GM12878 (cell line): Measurements from ENCODE around the gene TMEM94. TPM values are rescaled to one million over a fixed set of nuclear protein-coding genes. Genes with fewer than 3 reads are reported as not detected.

Experiments
- ATAC-seq: fragments of 200-7000 bp; cut with Tn5 transposase; 3 replicates; pipeline ENCODE4 v1.9.1; 2020; ENCODE audit warnings: mild to moderate bottlenecking, moderate library complexity
- BruUV-seq: library from RNA; stranded (reverse); fragments of 400-500 nt; replicated peaks from 2 replicates; lab custom pipeline; 2021; lab: Mats Ljungman, UMichigan
- CTCF ChIA-PET: fragments of 300-600 bp; sonication (Branson Sonifier 250); formaldehyde crosslinking; extraction: SDS; loops from one replicate; lab custom pipeline; 2021; ENCODE audit warnings: inconsistent platforms; lab: Yijun Ruan, JAX
- POLR2A ChIA-PET: fragments of 350-600 bp; formaldehyde crosslinking; extraction: SDS; loops from one replicate; lab custom pipeline; 2021; ENCODE audit warnings: inconsistent platforms; lab: Charles Lee
- RAD21 ChIA-PET: fragments of 300-600 bp; sonication (Branson Sonifier 250); formaldehyde crosslinking; loops from one replicate; lab custom pipeline; 2023; ENCODE audit warnings: antibody characterized with exemption; ENCODE audit not compliant: unreplicated experiment; lab: Charles Lee
- SMC1A ChIA-PET: fragments of 300-600 bp; sonication (Branson Sonifier 250); formaldehyde crosslinking; loops from one replicate; lab custom pipeline; 2023; ENCODE audit not compliant: unreplicated experiment, uncharacterized antibody; lab: Charles Lee
- DNase-seq: peaks from one replicate; pipeline ENCODE4 v3.0.0-alpha.2; 2011; ENCODE audit warnings: low read depth, low spot score
- FAIRE-seq: peaks from 3 replicates; lab custom pipeline; 2011; peaks lifted over from hg19 to GRCh38; lab: Jason Lieb, UNC
- H2AFZ ChIP-seq: 2 replicates; pipeline ENCODE4 v1.6.0; 2011; ENCODE audit warnings: low read depth, low read length, control low read depth; ENCODE audit not compliant: control insufficient read depth
- H3K27ac ChIP-seq: 2 replicates; pipeline ENCODE4 v1.5.1; 2011; ENCODE audit warnings: control low read depth; ENCODE audit not compliant: control insufficient read depth, insufficient read depth
- H3K27me3 ChIP-seq, 2 experiments: replicated peaks in 1 of 2; 2 replicates each; pipeline versions ENCODE4 v1.6.0 to v1.6.1; 2011; ENCODE audit warnings: low read length in 1 of 2; ENCODE audit not compliant: control insufficient read depth in 2 of 2, insufficient read depth in 2 of 2
- H3K36me3 ChIP-seq, 2 experiments: 2 replicates each; pipeline ENCODE4 v1.5.1; 2011; ENCODE audit warnings: low read length in 1 of 2; ENCODE audit not compliant: control insufficient read depth in 2 of 2, insufficient read depth in 2 of 2
- H3K4me1 ChIP-seq: 2 replicates; pipeline ENCODE4 v1.6.1; 2011; ENCODE audit warnings: mild to moderate bottlenecking, low read length, moderate library complexity, mixed read lengths; ENCODE audit not compliant: control insufficient read depth, insufficient read depth
- H3K4me2 ChIP-seq: 2 replicates; pipeline ENCODE4 v1.6.0; 2011; ENCODE audit warnings: control low read depth; ENCODE audit not compliant: control insufficient read depth, insufficient read depth
- H3K4me3 ChIP-seq: fragments of 200-600 bp; sonication (generic); 2 replicates; pipeline ENCODE4 v1.5.1; 2016
- H3K79me2 ChIP-seq: 2 replicates; pipeline ENCODE4 v1.6.0; 2011; ENCODE audit warnings: low read length; ENCODE audit not compliant: control insufficient read depth, insufficient read depth
- H3K9ac ChIP-seq: 2 replicates; pipeline ENCODE4 v1.8.0; 2011; ENCODE audit warnings: low read length, control low read depth, mixed read lengths; ENCODE audit not compliant: control insufficient read depth, insufficient read depth
- H3K9me3 ChIP-seq: replicated peaks from 3 replicates; pipeline ENCODE4 v1.5.1; 2011; ENCODE audit warnings: mild to moderate bottlenecking, low read length; ENCODE audit not compliant: control insufficient read depth, insufficient read depth
- H4K20me1 ChIP-seq: 2 replicates; pipeline ENCODE4 v1.6.0; 2011; ENCODE audit not compliant: control insufficient read depth, insufficient read depth
- CTCF ChIP-seq, 3 experiments: IDR thresholded peaks in 2 of 3; conservative IDR thresholded peaks in 1 of 3; 2 replicates each; pipeline ENCODE4 v1.5.1; 2011; ENCODE audit warnings: low read depth in 3 of 3, low read length in 3 of 3, mild to moderate bottlenecking in 3 of 3, control low read depth in 2 of 3, moderate library complexity in 2 of 3, inconsistent platforms in 1 of 3, mixed read lengths in 1 of 3; ENCODE audit not compliant: control insufficient read depth in 2 of 3, insufficient read depth in 1 of 3; ENCODE audit errors: extremely low read depth in 1 of 3
- MTA3 ChIP-seq: IDR thresholded peaks from 2 replicates; pipeline ENCODE4 v1.6.1; 2012; ENCODE audit warnings: low read length, inconsistent platforms, borderline replicate concordance
- PAX8 ChIP-seq: fragments of 450-650 bp; IDR thresholded peaks from 2 replicates; pipeline ENCODE4 v1.6.1; 2017; ENCODE audit warnings: mild to moderate bottlenecking, moderate library complexity
- RELA ChIP-seq: fragments of 450-650 bp; IDR thresholded peaks from 2 replicates; pipeline ENCODE4 v1.8.0; 2014; ENCODE audit warnings: borderline replicate concordance; ENCODE audit not compliant: partially characterized antibody
- SMAD5 ChIP-seq: IDR thresholded peaks from 2 replicates; pipeline ENCODE4 v1.6.1; 2016; ENCODE audit warnings: antibody characterized with exemption, low read depth
- SPI1 ChIP-seq: IDR thresholded peaks from 2 replicates; pipeline ENCODE4 v1.6.1; 2011; ENCODE audit warnings: low read depth, mild to moderate bottlenecking, low read length, moderate library complexity, borderline replicate concordance; ENCODE audit not compliant: insufficient read depth
- SREBF2 ChIP-seq: IDR thresholded peaks from 2 replicates; pipeline ENCODE4 v1.6.1; 2012; ENCODE audit warnings: mild to moderate bottlenecking, low read length
- ZNF24 ChIP-seq: fragments of 450-650 bp; IDR thresholded peaks from 2 replicates; pipeline ENCODE4 v1.6.1; 2017; ENCODE audit warnings: antibody characterized with exemption, mild to moderate bottlenecking
- WGBS: methylation state at CpG from one replicate; pipeline ENCODE4 v1.1.6; 2016; ENCODE audit warnings: low lambda C conversion rate; ENCODE audit not compliant: insufficient replicate concordance, insufficient coverage; ENCODE audit errors: missing lambda C conversion rate; 5-methylcytosine and 5-hydroxymethylcytosine counted together
- in situ Hi-C: fragments of 300-500 bp; cut with MboI; formaldehyde crosslinking; loops from 9 replicates; pipeline ENCODE4 v1.14.3; 2018; ENCODE audit warnings: mixed read lengths
- intact Hi-C: fragments of 100-400 bp; cut with micrococcal nuclease; formaldehyde crosslinking; loops from one replicate; pipeline ENCODE4 v1.14.2; 2022; ENCODE audit not compliant: unreplicated experiment
- polyA plus RNA-seq, 11 experiments: library from polyadenylated mRNA; depleted of rRNA in 4 of 11; unstranded in 6 of 11; stranded (reverse) in 5 of 11; fragments of >200 nt; fragmentation: Nextera tagmentation in 4 of 11; fragmentation: Illumina TruSeq in 1 of 11; extraction: Ambion mirVana in 4 of 11; extraction: Trizol in 1 of 11; gene quantifications; 1 replicate in 1 of 11; 2 replicates in 10 of 11; pipeline versions ENCODE4 v1.2.1 to v1.2.3, GENCODE V29; 2011 to 2016; ENCODE audit warnings: inconsistent platforms in 2 of 11, missing spikeins in 2 of 11, low read depth in 1 of 11
- total RNA-seq, 4 experiments: library from RNA; depleted of rRNA in 3 of 4; stranded (reverse); fragments of >200 nt in 3 of 4; fragmentation: Illumina TruSeq in 1 of 4; extraction: Trizol in 1 of 4; gene quantifications; 2 replicates each; pipeline versions ENCODE4 v1.2.1 to v1.2.3, GENCODE V29; 2013 to 2021
- TF ChIP-seq, protein P1 (sequence below): fragments of 450-650 bp; formaldehyde crosslinking; IDR thresholded peaks from 2 replicates; pipeline ENCODE4 v1.4.0; 2022; ENCODE audit warnings: mild to moderate bottlenecking, moderate library complexity

The TMEM94 gene
- total and polyA plus RNA-seq, 10 of the 15 experiments (the other 5 are each of a cell fraction or from before 2014, with no cell fraction given), result 0.31 to 70.7 (median 24.4) TPM

DNA sequence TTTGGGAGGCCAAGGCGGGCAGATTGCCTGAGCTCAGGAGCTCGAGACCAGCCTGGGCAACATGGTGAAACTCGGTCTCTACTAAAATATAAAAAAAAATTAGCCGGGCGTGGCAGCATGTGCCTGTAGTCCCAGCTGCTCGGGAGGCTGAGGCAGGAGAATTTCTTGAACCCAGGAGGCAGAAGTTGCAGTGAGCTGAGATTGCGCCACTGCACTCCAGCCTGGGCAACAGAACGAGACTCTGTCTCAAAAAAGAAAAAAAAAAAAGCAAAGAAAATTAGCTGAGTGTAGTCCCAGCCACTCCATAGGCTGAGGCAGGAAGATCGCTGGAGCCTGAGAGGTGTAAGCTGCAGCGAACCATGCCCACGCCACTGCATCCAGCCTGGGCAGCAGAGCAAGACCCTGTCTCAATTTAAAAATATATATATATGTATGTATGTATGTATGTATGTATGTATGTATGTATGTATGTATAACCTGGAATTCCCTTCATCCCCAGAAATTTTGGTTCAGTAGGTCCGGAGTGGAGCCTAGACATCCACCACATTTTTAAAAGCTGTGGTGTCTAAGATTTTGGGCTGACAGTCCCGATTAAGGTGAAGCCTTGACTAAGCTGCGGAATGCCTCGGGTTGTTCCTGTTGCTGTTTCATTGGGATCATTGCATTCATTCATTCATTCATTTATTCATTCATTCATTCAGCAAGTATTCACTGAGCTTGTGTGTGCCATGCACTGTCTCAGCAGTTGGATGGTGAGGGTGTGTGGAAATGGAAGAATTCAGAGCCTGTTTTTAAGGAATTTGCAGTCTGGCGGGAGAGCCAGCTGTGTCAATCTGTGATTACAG lies 25.9 kb downstream of the TMEM94 start:
- Histone ChIP-seq H3K9me3 (no peaks in the 10 kb centered on the region), H3K4me2 (no peak overlapping the region), H3K27me3 (no peaks in the 10 kb centered on the region), H3K4me3 (no peak overlapping the region), H3K9ac (no peak overlapping the region), H3K27ac (no peak overlapping the region), H3K79me2 (no peaks in the 10 kb centered on the region), H3K4me1 (peaks cover 4% of the 10 kb centered on the region), H4K20me1 (no peaks in the 10 kb centered on the region), H2AFZ (no peak overlapping the region), H3K36me3 (peaks cover 0 to 2% of the 10 kb centered on the region in 2 experiments; a peak in 3 of 4 replicates)
- BruUV-seq, result no TSS peak
- DNase-seq (no peak), FAIRE-seq (no peak), ATAC-seq (no peak)
- no peak for TF ChIP-seq SPI1
- TF ChIP-seq ZNF24, result 0 out of 2 replicates have a peak, but pooled peaks have one; percentile 46
- RAD21 ChIA-PET, result no interaction called here
- in situ Hi-C loops, result no loop called here
- POLR2A ChIA-PET, result no interaction called here
- SMC1A ChIA-PET, result interaction anchor here (1.2 kb wide), 1 partner anchor 28 kb away, joined by 4 read pairs; no protein-coding TSS in a partner anchor
- CTCF ChIA-PET, result interaction anchor here (0.7 to 1.1 kb wide), 4 partner anchors 21 to 268 kb away, joined by 3 to 4 read pairs (median 4); partner anchors contain the start of gene SLC25A19
- 86% methylated on average over 15 of the region's 16 CpGs for WGBS
- intact Hi-C loops, result no loop called here

GRCh38 chr17:75485688-75486087 lies 29.3 kb downstream of the TMEM94 start:
- POLR2A ChIA-PET, result no interaction called here
- CTCF ChIA-PET, result no interaction called here
- TF ChIP-seq, protein P1, sequence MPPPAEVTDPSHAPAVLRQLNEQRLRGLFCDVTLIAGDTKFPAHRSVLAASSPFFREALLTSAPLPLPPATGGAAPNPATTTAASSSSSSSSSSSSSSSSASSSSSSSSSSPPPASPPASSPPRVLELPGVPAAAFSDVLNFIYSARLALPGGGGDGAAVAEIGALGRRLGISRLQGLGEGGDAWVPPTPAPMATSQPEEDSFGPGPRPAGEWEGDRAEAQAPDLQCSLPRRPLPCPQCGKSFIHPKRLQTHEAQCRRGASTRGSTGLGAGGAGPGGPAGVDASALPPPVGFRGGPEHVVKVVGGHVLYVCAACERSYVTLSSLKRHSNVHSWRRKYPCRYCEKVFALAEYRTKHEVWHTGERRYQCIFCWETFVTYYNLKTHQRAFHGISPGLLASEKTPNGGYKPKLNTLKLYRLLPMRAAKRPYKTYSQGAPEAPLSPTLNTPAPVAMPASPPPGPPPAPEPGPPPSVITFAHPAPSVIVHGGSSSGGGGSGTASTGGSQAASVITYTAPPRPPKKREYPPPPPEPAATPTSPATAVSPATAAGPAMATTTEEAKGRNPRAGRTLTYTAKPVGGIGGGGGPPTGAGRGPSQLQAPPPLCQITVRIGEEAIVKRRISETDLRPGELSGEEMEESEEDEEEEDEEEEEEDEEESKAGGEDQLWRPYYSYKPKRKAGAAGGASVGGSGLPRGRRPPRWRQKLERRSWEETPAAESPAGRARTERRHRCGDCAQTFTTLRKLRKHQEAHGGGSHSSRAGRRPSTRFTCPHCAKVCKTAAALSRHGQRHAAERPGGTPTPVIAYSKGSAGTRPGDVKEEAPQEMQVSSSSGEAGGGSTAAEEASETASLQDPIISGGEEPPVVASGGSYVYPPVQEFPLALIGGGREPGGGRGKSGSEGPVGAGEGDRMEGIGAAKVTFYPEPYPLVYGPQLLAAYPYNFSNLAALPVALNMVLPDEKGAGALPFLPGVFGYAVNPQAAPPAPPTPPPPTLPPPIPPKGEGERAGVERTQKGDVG, result no peak
- TF ChIP-seq MTA3 (no peak), RELA (no peak), SREBF2 (no peak), SMAD5 (no peak), PAX8 (no peak), CTCF (IDR thresholded peaks at IDR 0.05 in 2 of 3, conservative IDR thresholded peaks at IDR 0.05 in 1 of 3; ENCODE audit: control insufficient read depth in 2 of 3, extremely low read depth in 1 of 3, insufficient read depth in 1 of 3, low read depth in 3 of 3, low read length in 3 of 3) (no peak)

More at GRCh38 chr17:75485688-75486087, 29.3 kb downstream of the TMEM94 start:
- Histone ChIP-seq H3K4me3 (no peak overlapping the region), H3K79me2 (no peaks in the 10 kb centered on the region), H3K4me1 (peaks cover 13% of the 10 kb centered on the region), H3K4me2 (no peak overlapping the region), H3K9ac (no peak overlapping the region), H3K9me3 (no peaks in the 10 kb centered on the region), H3K27me3 (no peaks in the 10 kb centered on the region), H2AFZ (no peak overlapping the region), H3K36me3 (peaks cover 0 to 2% of the 10 kb centered on the region in 2 experiments; a peak in 2 of 4 replicates), H4K20me1 (no peaks in the 10 kb centered on the region), H3K27ac (no peak overlapping the region)
- ChIA-PET SMC1A (no interaction called here), RAD21 (no interaction called here)
- in situ Hi-C loops (no loop called here), intact Hi-C loops (loop anchor here (2.0 kb wide), 1 partner anchor 59 kb away; no protein-coding TSS in a partner anchor)
- no TSS peak for BruUV-seq
- WGBS, result 87% methylated on average over 10 of the region's 12 CpGs
- FAIRE-seq, result no peak
- ATAC-seq, result no peak
- DNase-seq, result no peak
